DOHH2 (cell line): Measurements from ENCODE around the gene LRRC46.

ENCODE experiments used
- CTCF ChIP-seq: fragments of 200-600 bp; sonication (generic); IDR thresholded peaks from one replicate; pipeline ENCODE4 v1.5.1; 2014; ENCODE audit warnings: antibody characterized with exemption, mild to moderate bottlenecking, low read depth, low read length; ENCODE audit not compliant: poor library complexity, severe bottlenecking
- EZH2phosphoT487 ChIP-seq: fragments of 200-600 bp; sonication (generic); IDR thresholded peaks from 2 replicates; pipeline ENCODE4 v1.6.1; 2017; ENCODE audit warnings: borderline replicate concordance, mild to moderate bottlenecking, antibody characterized with exemption, low read length, moderate library complexity, mixed read lengths

DNA sequence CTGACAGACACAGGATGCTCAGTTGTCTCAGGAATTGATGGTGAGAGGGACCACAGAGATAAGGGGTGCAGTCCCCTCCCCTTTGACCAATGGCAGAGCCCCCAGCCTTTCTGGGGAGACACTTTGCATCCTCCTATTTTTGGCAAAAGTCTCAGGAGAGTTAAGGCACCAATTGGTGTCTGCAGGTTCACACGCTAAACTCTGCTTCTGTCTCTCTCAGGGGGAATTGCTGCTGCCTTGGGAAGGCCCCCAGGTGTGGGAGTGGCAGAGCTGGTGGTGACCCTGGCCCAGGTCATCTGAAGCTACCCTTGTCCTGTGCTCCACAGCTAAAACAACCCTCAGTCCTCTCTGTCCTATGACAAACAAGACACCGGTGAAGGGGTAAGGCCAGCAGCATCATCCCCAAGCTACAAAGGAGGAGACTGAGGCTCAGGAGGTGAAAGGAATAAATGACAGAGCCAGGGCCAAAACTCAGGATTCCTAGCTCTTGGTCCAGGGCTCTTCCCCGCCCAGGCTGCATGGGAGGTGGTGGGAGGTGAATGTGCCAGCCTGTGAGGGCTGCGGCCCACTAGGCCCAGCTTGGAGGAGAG, 30.2 kb upstream of the LRRC46 start:
- no peak for TF ChIP-seq CTCF
- no peak for TF ChIP-seq EZH2phosphoT487
